Measurements from ENCODE around the gene LSMEM2. TPM values are rescaled to one million over a fixed set of nuclear protein-coding genes. Genes with fewer than 3 reads are reported as not detected.
"Not testable (repeated sequence)": the region's sequence is repeated elsewhere in the genome, so short reads cannot be mapped to it uniquely, and the experiment has no call there.

Gene LSMEM2
- polyA plus RNA-seq, 1 experiment: not detected

GRCh38 chr3:50241163-50241562, 37.7 kb upstream of the LSMEM2 start:
- peak overlapping the region; percentile 21 for H3K27ac ChIP-seq (ENCODE audit: low read depth, low read length)
- TF ChIP-seq CTCF (IDR thresholded peaks at IDR 0.05; ENCODE audit: low read depth, low read length): no peak
- no peak overlapping the region for H3K4me3 ChIP-seq (ENCODE audit: low read depth, low read length)
- ChIA-PET CTCF (interaction anchor here (1.0 to 2.0 kb wide), 3 partner anchors 14 to 19 kb away, joined by 4 to 7 read pairs (median 6); no protein-coding TSS in a partner anchor), POLR2A (no interaction called here)
- no peaks in the 10 kb centered on the region for H3K27me3 ChIP-seq (ENCODE audit: control insufficient read depth, insufficient read depth, low read length)
- no peaks in the 10 kb centered on the region; the same call in 1 of the 2 replicates for H3K9me3 ChIP-seq (ENCODE audit: control insufficient read depth, insufficient read depth, low read length)
- no peak for DNase-seq (ENCODE audit: low read depth, low spot score)

GRCh38 chr3:50241713-50242380, 37.0 kb upstream of the LSMEM2 start:
- ChIA-PET CTCF (interaction anchor here (1.1 to 2.0 kb wide), 2 partner anchors 15 to 18 kb away, joined by 6 to 7 read pairs; no protein-coding TSS in a partner anchor), POLR2A (no interaction called here)
- no peak for TF ChIP-seq CTCF (IDR thresholded peaks at IDR 0.05; ENCODE audit: low read depth, low read length)
- H3K27ac ChIP-seq (ENCODE audit: low read depth, low read length): peak overlapping the region; percentile 11
- H3K9me3 ChIP-seq (ENCODE audit: control insufficient read depth, insufficient read depth, low read length): no peaks in the 10 kb centered on the region; the same call in 1 of the 2 replicates
- no peak for DNase-seq (ENCODE audit: low read depth, low spot score)
- H3K4me3 ChIP-seq (ENCODE audit: low read depth, low read length): no peak overlapping the region
- no peaks in the 10 kb centered on the region for H3K27me3 ChIP-seq (ENCODE audit: control insufficient read depth, insufficient read depth, low read length)

GRCh38 chr3:50242381-50242770, 36.5 kb upstream of the LSMEM2 start:
- no peak overlapping the region for H3K4me3 ChIP-seq (ENCODE audit: low read depth, low read length)
- H3K9me3 ChIP-seq (ENCODE audit: control insufficient read depth, insufficient read depth, low read length): no peaks in the 10 kb centered on the region; the same call in 1 of the 2 replicates
- no peaks in the 10 kb centered on the region for H3K27me3 ChIP-seq (ENCODE audit: control insufficient read depth, insufficient read depth, low read length)
- peak overlapping the region; percentile 65 for H3K27ac ChIP-seq (ENCODE audit: low read depth, low read length)
- TF ChIP-seq CTCF (IDR thresholded peaks at IDR 0.05; ENCODE audit: low read depth, low read length): no peak
- DNase-seq (ENCODE audit: low read depth, low spot score): no peak
- ChIA-PET POLR2A (no interaction called here), CTCF (interaction anchor here (2.0 kb wide), 1 partner anchor 17 kb away, joined by 6 read pairs; no protein-coding TSS in a partner anchor)

- DNase-seq (ENCODE audit: low read depth, low spot score): no peak
- H3K27ac ChIP-seq (ENCODE audit: low read depth, low read length): peak overlapping the region; percentile 65
- H3K27me3 ChIP-seq (ENCODE audit: control insufficient read depth, insufficient read depth, low read length): no peaks in the 10 kb centered on the region
- no peak for TF ChIP-seq CTCF (IDR thresholded peaks at IDR 0.05; ENCODE audit: low read depth, low read length)
- no peak overlapping the region for H3K4me3 ChIP-seq (ENCODE audit: low read depth, low read length)
- H3K9me3 ChIP-seq (ENCODE audit: control insufficient read depth, insufficient read depth, low read length): no peaks in the 10 kb centered on the region; the same call in 1 of the 2 replicates
- POLR2A ChIA-PET: no interaction called here
- CTCF ChIA-PET: interaction anchor here (0.6 to 2.0 kb wide), 8 partner anchors 8 to 48 kb away, joined by 3 to 13 read pairs (median 4); no protein-coding TSS in a partner anchor
Measured at GRCh38 chr3:50242851-50243542, 35.9 kb upstream of the LSMEM2 start.

- TF ChIP-seq CTCF (IDR thresholded peaks at IDR 0.05; ENCODE audit: low read depth, low read length): no peak
- Histone ChIP-seq H3K27me3 (ENCODE audit: control insufficient read depth, insufficient read depth, low read length) (no peaks in the 10 kb centered on the region), H3K4me3 (ENCODE audit: low read depth, low read length) (no peak overlapping the region), H3K27ac (ENCODE audit: low read depth, low read length) (peak overlapping the region; percentile 65), H3K9me3 (ENCODE audit: control insufficient read depth, insufficient read depth, low read length) (no peaks in the 10 kb centered on the region; the same call in 1 of the 2 replicates)
- no peak for DNase-seq (ENCODE audit: low read depth, low spot score)
- ChIA-PET CTCF (interaction anchor here (0.6 to 1.6 kb wide), 9 partner anchors 8 to 49 kb away, joined by 3 to 13 read pairs (median 4); no protein-coding TSS in a partner anchor), POLR2A (no interaction called here)
Measured at GRCh38 chr3:50243543-50243895, 35.4 kb upstream of the LSMEM2 start.

- ChIA-PET POLR2A (interaction anchor here (1.6 kb wide), 1 partner anchor 9 kb away, joined by 3 read pairs; no protein-coding TSS in a partner anchor), CTCF (interaction anchor here (1.3 kb wide), 1 partner anchor 15 kb away, joined by 3 read pairs; no protein-coding TSS in a partner anchor)
- H3K27ac ChIP-seq (ENCODE audit: low read depth, low read length); H3K4me3 ChIP-seq (ENCODE audit: low read depth, low read length); H3K9me3 ChIP-seq (ENCODE audit: control insufficient read depth, insufficient read depth, low read length); DNase-seq (ENCODE audit: low read depth, low spot score); H3K27me3 ChIP-seq (ENCODE audit: control insufficient read depth, insufficient read depth, low read length): not testable (repeated sequence)
Measured at GRCh38 chr3:50244813-50245212, 34.1 kb upstream of the LSMEM2 start.

Data from AG04450 (cell line).